H9 (cell line): ENCODE results near the gene NHERF2. TPM values are rescaled to one million over a fixed set of nuclear protein-coding genes. Genes with fewer than 3 reads are reported as not detected.

ENCODE experiments used
- DNase-seq: peaks from one replicate; pipeline ENCODE4 v3.0.0-alpha.2; 2017
- H2AFZ ChIP-seq: one replicate; pipeline ENCODE4 v1.6.1; 2013; ENCODE audit warnings: mild to moderate bottlenecking, low read length, control low read depth, moderate library complexity
- H2AK5ac ChIP-seq: 2 replicates; pipeline ENCODE4 v1.6.1; 2013; ENCODE audit warnings: low read length, control low read depth, mixed read lengths; ENCODE audit not compliant: insufficient read length
- H2BK120ac ChIP-seq: one replicate; pipeline ENCODE4 v1.6.1; 2013; ENCODE audit warnings: low read depth, mild to moderate bottlenecking, low read length, control low read depth, inconsistent platforms; ENCODE audit not compliant: poor library complexity, severe bottlenecking
- H2BK12ac ChIP-seq: 2 replicates; pipeline ENCODE4 v1.6.1; 2013; ENCODE audit warnings: low read length, control low read depth, mixed read lengths, low read depth; ENCODE audit not compliant: insufficient read length
- H2BK15ac ChIP-seq: 2 replicates; pipeline ENCODE4 v1.6.1; 2013; ENCODE audit warnings: low read depth, low read length, control low read depth
- H2BK20ac ChIP-seq: one replicate; pipeline ENCODE4 v1.6.1; 2013; ENCODE audit warnings: low read depth, mild to moderate bottlenecking, low read length, control low read depth, inconsistent platforms; ENCODE audit not compliant: poor library complexity, severe bottlenecking
- H2BK5ac ChIP-seq: 2 replicates; pipeline ENCODE4 v1.6.1; 2013; ENCODE audit warnings: low read length, control low read depth, mixed read lengths; ENCODE audit not compliant: insufficient read length
- H3K14ac ChIP-seq: 2 replicates; pipeline ENCODE4 v1.6.1; 2013; ENCODE audit warnings: low read length, control low read depth; ENCODE audit not compliant: insufficient read depth
- H3K18ac ChIP-seq: 2 replicates; pipeline ENCODE4 v1.6.1; 2013; ENCODE audit warnings: low read depth, mild to moderate bottlenecking, mixed read lengths, low read length, control low read depth; ENCODE audit not compliant: insufficient read length
- H3K23ac ChIP-seq: 2 replicates; pipeline ENCODE4 v1.6.1; 2013; ENCODE audit warnings: low read length, control low read depth, mixed read lengths, low read depth; ENCODE audit not compliant: insufficient read length
- H3K23me2 ChIP-seq: 2 replicates; pipeline ENCODE4 v1.6.1; 2013; ENCODE audit warnings: low read depth, mild to moderate bottlenecking, mixed read lengths, low read length, control low read depth; ENCODE audit not compliant: insufficient read length, poor library complexity, severe bottlenecking
- H3K27ac ChIP-seq: 2 replicates; pipeline ENCODE4 v1.5.1; 2013; ENCODE audit warnings: low read length, control low read depth, mixed read lengths, low read depth; ENCODE audit not compliant: insufficient read length
- H3K27me3 ChIP-seq: 2 replicates; pipeline ENCODE4 v1.6.1; 2013; ENCODE audit warnings: low read length, control low read depth, inconsistent platforms; ENCODE audit not compliant: insufficient read depth
- H3K4ac ChIP-seq: 2 replicates; pipeline ENCODE4 v1.6.1; 2013; ENCODE audit warnings: low read depth, mild to moderate bottlenecking, control low read depth, inconsistent platforms, low read length, moderate library complexity
- H3K4me1 ChIP-seq: 2 replicates; pipeline ENCODE4 v1.6.1; 2013; ENCODE audit warnings: low read length, control low read depth, inconsistent platforms; ENCODE audit not compliant: insufficient read depth
- H3K4me2 ChIP-seq: 2 replicates; pipeline ENCODE4 v1.6.1; 2013; ENCODE audit warnings: low read length, control low read depth, mixed read lengths; ENCODE audit not compliant: insufficient read length, insufficient read depth
- H3K56ac ChIP-seq: 2 replicates; pipeline ENCODE4 v1.6.1; 2013; ENCODE audit warnings: low read depth, mild to moderate bottlenecking, mixed read lengths, low read length, control low read depth; ENCODE audit not compliant: insufficient read length
- H3K79me1 ChIP-seq: 2 replicates; pipeline ENCODE4 v1.6.1; 2013; ENCODE audit warnings: low read depth, mild to moderate bottlenecking, moderate library complexity, low read length, control low read depth, inconsistent platforms; ENCODE audit not compliant: insufficient read depth, poor library complexity, severe bottlenecking
- H3K79me2 ChIP-seq: 2 replicates; pipeline ENCODE4 v1.6.1; 2013; ENCODE audit warnings: low read length, control low read depth, inconsistent platforms; ENCODE audit not compliant: insufficient read depth
- H3K9ac ChIP-seq: 2 replicates; pipeline ENCODE4 v1.6.1; 2013; ENCODE audit warnings: low read length, control low read depth, mixed read lengths; ENCODE audit not compliant: insufficient read length; ENCODE audit errors: extremely low read depth
- H3K9me3 ChIP-seq: one replicate; pipeline ENCODE4 v1.6.1; 2013; ENCODE audit warnings: low read depth, low read length, inconsistent platforms; ENCODE audit not compliant: control insufficient read depth
- H3T11ph ChIP-seq: one replicate; pipeline ENCODE4 v1.6.1; 2013; ENCODE audit warnings: mild to moderate bottlenecking, low read length, control low read depth, inconsistent platforms
- H4K20me1 ChIP-seq: one replicate; pipeline ENCODE4 v1.6.1; 2013; ENCODE audit not compliant: control insufficient read depth, insufficient read length, insufficient read depth
- H4K5ac ChIP-seq: 2 replicates; pipeline ENCODE4 v1.6.1; 2013; ENCODE audit warnings: low read depth, mild to moderate bottlenecking, mixed read lengths, low read length, control low read depth; ENCODE audit not compliant: insufficient read length
- H4K8ac ChIP-seq: replicated peaks from 2 replicates; pipeline ENCODE4 v1.6.1; 2013; ENCODE audit warnings: low read length, control low read depth, mixed read lengths, low read depth; ENCODE audit not compliant: insufficient read length
- H4K91ac ChIP-seq: 2 replicates; pipeline ENCODE4 v1.6.1; 2013; ENCODE audit warnings: low read depth, mild to moderate bottlenecking, moderate library complexity, mixed read lengths, low read length, control low read depth; ENCODE audit not compliant: insufficient read length
- H3K27ac Mint-ChIP-seq, 3 experiments: 2 replicates in 2 of 3; 3 replicates in 1 of 3; pipeline ENCODE4 v1.8.0; 2020 to 2021; ENCODE audit warnings: mixed read lengths in 3 of 3, mild to moderate bottlenecking in 1 of 3, moderate library complexity in 1 of 3
- H3K27me3 Mint-ChIP-seq: 2 replicates; pipeline ENCODE4 v1.8.0; 2021; ENCODE audit warnings: low read depth, mild to moderate bottlenecking, moderate library complexity, mixed read lengths
- H3K36me3 Mint-ChIP-seq, 3 experiments: 2 replicates in 2 of 3; 3 replicates in 1 of 3; pipeline ENCODE4 v1.8.0; 2020 to 2021; ENCODE audit warnings: low read depth in 3 of 3, mixed read lengths in 3 of 3; ENCODE audit not compliant: insufficient read depth in 1 of 3
- H3K4me1 Mint-ChIP-seq, 2 experiments: 2 replicates each; pipeline ENCODE4 v1.8.0; 2020; ENCODE audit warnings: mixed read lengths in 2 of 2
- H3K4me3 Mint-ChIP-seq, 2 experiments: 2 replicates in 1 of 2; 3 replicates in 1 of 2; pipeline ENCODE4 v1.8.0; 2020 to 2021; ENCODE audit warnings: mild to moderate bottlenecking in 2 of 2, mixed read lengths in 2 of 2, moderate library complexity in 1 of 2
- H3K9me3 Mint-ChIP-seq, 2 experiments: 2 replicates in 1 of 2; 3 replicates in 1 of 2; pipeline ENCODE4 v1.8.0; 2020; ENCODE audit warnings: mild to moderate bottlenecking in 2 of 2, mixed read lengths in 2 of 2, moderate library complexity in 1 of 2
- CTCF ChIP-seq: fragments of 200-600 bp; sonication (generic); conservative IDR thresholded peaks from 3 replicates; pipeline ENCODE4 v1.8.0; 2021; ENCODE audit warnings: antibody characterized with exemption, mild to moderate bottlenecking
- WGBS: extraction: QIAGEN DNeasy Blood & Tissue Kit; methylation state at CpG from one replicate; pipeline ENCODE4 v1.1.7; 2013; ENCODE audit warnings: missing lambda C conversion rate, low lambda C conversion rate, mixed read lengths; ENCODE audit not compliant: insufficient read length; ENCODE audit errors: extremely low coverage; 5-methylcytosine and 5-hydroxymethylcytosine counted together
- total RNA-seq: library from RNA; stranded (reverse); gene quantifications from 2 replicates; pipeline ENCODE4 v1.2.1, GENCODE V29; 2021

NHERF2 gene
- total RNA-seq, 1 experiment from 2014 or later, result 15.3 TPM

- no peak overlapping the region for H3K56ac ChIP-seq
- no peak overlapping the region for H2BK5ac ChIP-seq
- DNase-seq, result no peak
- no peak for TF ChIP-seq CTCF
- H3K27ac ChIP-seq, result no peak overlapping the region
- no peak overlapping the region for H2BK120ac ChIP-seq
- no peaks in the 10 kb centered on the region for H3K79me1 ChIP-seq
- H3K18ac ChIP-seq, result no peak overlapping the region
- H3K27ac Mint-ChIP-seq, result no peak overlapping the region
- H2AFZ ChIP-seq, result no peak overlapping the region
- no peak overlapping the region for H2BK20ac ChIP-seq
- peaks cover 7 to 9% of the 10 kb centered on the region in 2 experiments for H3K4me1 Mint-ChIP-seq
- H4K91ac ChIP-seq, result no peak overlapping the region
- H3K9me3 ChIP-seq, result no peaks in the 10 kb centered on the region
- H3K4me3 Mint-ChIP-seq, result no peak overlapping the region
- no peak overlapping the region for H2BK15ac ChIP-seq
- WGBS, result no CpG with 5 or more reads among the region's 15 CpGs
- no peaks in the 10 kb centered on the region; a peak in 3 of 7 replicates for H3K36me3 Mint-ChIP-seq
- H3K27me3 Mint-ChIP-seq, result no peaks in the 10 kb centered on the region
- H3T11ph ChIP-seq, result no peak overlapping the region
- no peaks in the 10 kb centered on the region for H3K4me1 ChIP-seq
- no peak overlapping the region for H4K8ac ChIP-seq
- no peak overlapping the region for H2AK5ac ChIP-seq
- H3K9ac ChIP-seq, result no peak overlapping the region
- no peak overlapping the region for H3K14ac ChIP-seq
- H3K23ac ChIP-seq, result no peak overlapping the region
- no peaks in the 10 kb centered on the region for H4K20me1 ChIP-seq
- no peaks in the 10 kb centered on the region for H3K79me2 ChIP-seq
- no peaks in the 10 kb centered on the region for H3K9me3 Mint-ChIP-seq
- H4K5ac ChIP-seq, result no peak overlapping the region
- H3K4ac ChIP-seq, result no peak overlapping the region
- H3K27me3 ChIP-seq, result no peaks in the 10 kb centered on the region
- no peaks in the 10 kb centered on the region for H3K23me2 ChIP-seq
- H3K4me2 ChIP-seq, result no peak overlapping the region
- H2BK12ac ChIP-seq, result no peak overlapping the region
Observed at GRCh38 chr16:2037115-2037514, 10.4 kb downstream of the NHERF2 start.
